ENCODE data around the gene QSOX2. TPM values are rescaled to one million over a fixed set of nuclear protein-coding genes. Genes with fewer than 3 reads are reported as not detected.

QSOX2 gene
- total RNA-seq, 1 donor from 2014 or later: 10.3 TPM

- no peak for DNase-seq (ENCODE audit: low spot score)
Measured at GRCh38 chr9:136178773-136179075, 66.9 kb downstream of the QSOX2 start.

- no peak for DNase-seq (ENCODE audit: low spot score)
Measured at GRCh38 chr9:136178061-136178772, 67.4 kb downstream of the QSOX2 start.

- DNase-seq (ENCODE audit: low spot score): no peak
Measured at GRCh38 chr9:136177224-136177623, 68.4 kb downstream of the QSOX2 start.

GRCh38 chr9:136175616-136176197 is 69.9 kb downstream of the QSOX2 start:
- DNase-seq (ENCODE audit: low spot score): no peak

DNA sequence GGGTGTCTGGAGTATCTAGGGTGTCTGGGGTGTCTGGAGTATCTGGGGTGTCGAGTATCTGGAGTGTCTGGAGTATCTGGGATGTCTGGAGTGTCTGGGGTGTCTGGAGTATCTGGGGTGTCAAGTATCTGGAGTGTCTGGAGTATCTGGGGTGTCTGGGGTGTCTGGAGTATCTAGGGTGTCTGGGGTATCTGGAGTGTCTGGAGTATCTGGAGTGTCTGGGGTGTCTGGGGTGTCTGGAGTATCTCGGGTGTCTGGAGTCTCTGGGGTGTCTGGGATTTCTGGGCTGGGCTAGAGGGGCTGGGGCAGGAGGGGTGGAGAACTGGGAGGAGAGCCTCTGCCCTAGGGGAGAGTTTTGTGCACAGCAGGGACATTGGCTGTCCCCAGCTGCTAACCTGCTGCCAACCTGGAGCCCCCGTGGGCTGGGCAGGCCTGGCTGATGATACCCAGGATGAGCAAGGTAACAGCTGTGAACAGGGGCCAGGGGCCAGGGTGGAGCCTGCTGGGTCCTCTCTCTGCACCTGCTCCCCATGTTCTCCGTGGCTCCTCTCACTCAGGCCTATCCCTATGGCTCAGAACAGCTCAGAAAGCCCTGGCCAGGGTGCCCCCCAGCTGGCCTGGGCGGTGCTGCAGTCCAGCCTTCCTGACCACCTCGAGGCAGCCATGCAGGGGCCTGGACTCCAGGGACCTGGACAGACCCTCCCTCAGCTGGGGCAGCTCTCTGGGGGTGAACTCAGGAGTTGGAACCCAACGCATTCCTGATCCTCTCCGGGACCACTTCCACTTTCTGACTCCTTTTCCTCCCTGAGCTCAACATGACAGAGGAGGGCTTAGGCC is 70.6 kb downstream of the QSOX2 start:
- no peak for DNase-seq (ENCODE audit: low spot score)

- DNase-seq (ENCODE audit: low spot score): no peak
Measured at GRCh38 chr9:136173648-136174290, 71.8 kb downstream of the QSOX2 start.

DNA sequence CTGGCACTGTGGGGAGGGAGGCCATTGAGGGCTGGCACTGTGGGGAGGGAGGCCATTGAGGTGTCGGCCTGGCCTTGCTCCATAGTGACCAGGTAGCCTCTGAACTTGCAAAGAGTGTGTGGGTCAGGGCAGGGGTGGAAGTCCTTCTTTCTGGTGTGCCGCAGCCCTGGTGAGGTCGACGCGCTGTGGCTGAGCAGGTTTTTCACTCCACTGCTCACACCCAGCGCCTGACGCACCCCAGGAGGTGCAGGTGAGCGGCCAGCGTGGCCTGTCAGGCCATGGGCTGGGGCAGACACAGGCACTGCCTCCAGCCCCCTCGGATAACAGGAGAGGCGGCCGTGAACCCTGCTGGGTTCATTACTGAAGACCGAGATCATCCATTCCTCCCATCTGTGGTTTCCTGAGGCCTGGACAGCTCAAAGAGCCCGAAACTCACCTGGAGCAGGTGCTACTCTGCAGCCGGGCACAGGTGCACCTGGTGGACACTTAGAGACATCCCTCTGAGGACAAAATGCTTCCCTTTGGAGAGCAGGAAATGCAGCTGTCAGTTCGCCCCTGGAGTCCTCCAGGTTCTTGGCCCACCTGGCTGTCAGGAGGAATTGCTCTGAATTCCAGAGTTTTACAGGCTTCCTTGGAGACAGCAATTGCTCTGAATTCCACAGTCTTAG is 73.1 kb downstream of the QSOX2 start:
- no peak for DNase-seq (ENCODE audit: low spot score)

DNA sequence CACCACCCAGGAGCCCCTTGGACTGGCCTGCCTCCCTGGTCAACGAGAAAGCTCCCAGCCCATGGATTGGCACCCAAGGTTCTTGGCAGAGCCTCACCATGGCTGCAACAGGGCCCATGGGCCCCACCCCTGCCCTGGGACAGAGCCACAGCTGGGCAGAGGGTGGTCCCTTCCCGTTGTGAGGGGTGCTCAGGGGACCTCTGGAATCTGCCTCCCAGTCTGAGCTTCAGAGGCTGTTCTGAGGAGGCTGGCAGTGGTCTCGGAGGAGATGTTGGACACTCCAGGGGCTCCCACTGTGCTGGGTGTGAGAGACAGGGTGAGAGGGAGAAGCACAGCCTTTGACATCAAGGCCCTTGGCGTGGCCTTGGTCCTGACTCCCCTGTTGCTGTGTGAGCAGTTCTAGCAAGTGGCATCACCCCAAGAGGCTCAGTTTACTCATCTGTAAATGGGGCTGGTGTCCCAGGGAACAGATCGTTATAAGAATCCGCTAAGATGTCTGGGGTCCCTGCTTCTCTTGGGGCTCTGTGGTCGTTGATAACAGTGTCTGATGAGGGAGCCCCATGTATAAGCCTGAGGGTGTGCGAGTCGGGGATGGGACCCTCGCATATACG is 73.7 kb downstream of the QSOX2 start:
- no peak for DNase-seq (ENCODE audit: low spot score)

- DNase-seq (ENCODE audit: low spot score): no peak
Measured at GRCh38 chr9:136171009-136171800, 74.4 kb downstream of the QSOX2 start.

DNA sequence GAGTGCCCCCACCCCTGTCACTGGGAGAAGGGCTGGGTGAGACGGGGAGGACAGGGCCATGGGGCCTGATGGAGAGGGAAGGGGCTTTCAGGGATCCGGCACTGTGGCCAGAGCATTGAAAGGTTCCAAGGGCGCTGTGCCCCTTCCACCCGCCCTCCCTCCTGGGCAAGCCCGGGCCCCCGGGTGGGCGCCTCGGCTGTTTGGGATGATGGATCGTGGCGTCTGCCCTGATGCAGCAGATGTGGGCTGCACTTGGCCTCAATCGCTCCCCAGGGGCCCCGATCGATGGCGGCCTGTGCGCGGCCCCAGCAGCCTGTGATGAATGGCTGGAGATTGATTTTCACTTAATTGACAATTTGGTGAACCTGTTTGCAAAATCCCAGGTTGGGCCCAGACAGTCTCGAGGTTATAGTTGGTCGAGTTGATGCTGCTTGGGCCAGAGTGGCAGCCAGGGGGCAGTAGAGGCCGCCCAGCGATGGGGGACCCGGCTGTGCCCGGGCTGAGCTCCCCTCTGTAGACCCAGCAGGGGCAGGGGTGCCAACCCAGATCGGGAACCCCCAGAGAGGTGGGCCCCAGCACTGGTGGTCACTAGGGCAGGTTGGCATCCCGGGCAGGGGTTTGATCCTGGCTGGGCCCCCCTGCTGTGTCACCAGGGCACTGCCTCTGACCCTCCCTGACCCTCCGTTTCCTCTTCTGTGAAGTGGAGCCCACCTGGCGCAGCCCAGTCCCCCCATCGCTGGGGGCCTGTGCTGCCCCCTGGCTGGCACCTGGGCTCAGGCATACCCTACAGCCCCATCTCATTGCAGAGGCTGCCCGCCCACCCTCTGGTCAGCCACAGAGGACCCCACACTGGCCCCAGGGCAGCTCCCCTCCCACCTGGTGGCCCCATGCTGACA is 75.4 kb downstream of the QSOX2 start:
- DNase-seq (ENCODE audit: low spot score): no peak

DNA sequence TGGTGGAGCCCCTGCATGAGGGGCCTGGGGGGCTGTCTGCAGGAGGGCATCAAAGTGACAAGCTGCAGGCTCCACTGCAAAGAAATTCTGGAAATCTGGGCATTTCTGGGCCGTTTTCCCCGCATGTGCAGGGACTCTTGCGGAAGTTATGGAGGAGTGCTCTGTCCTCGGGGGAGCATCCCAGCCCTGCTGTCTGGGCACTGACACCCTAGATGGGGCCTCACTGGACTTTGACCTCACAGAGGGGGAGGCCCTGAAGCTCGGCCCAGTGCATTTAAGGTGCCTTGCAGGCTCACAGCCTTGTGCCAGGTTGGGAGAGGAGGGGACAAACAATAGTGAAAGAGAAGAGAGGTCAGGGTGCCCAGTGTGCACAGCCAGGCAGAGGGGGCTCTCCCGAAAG is 76.1 kb downstream of the QSOX2 start:
- no peak for DNase-seq (ENCODE audit: low spot score)

DNA sequence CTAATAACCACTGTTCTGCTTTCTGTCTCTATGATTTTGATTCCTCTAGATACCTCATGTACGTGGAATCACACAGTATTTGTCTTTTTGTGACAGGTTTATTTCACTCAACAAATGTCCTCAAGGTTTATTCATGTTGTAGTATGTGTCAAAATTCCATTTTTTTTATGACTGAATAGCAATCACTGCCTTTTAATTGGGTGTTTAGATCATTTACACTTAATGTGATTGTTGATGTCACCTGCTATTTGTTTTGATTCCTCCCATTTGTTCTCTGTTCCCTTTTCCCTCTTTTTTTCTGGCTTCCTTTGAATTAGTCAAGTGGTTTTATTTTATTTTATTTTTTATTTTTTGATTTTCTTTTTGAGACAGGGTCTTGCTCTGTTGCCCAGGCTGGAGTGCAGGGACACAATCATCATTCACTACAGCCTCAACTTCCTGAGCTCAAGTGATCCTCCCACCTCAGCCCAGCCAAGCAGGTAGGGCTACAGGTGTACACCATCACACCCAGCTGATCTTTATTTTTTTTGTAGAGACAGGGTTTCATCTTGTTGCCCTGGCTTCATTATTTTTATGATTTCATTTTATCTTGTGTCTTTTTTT is 82.3 kb downstream of the QSOX2 start:
- DNase-seq (ENCODE audit: low spot score): no peak

DNA sequence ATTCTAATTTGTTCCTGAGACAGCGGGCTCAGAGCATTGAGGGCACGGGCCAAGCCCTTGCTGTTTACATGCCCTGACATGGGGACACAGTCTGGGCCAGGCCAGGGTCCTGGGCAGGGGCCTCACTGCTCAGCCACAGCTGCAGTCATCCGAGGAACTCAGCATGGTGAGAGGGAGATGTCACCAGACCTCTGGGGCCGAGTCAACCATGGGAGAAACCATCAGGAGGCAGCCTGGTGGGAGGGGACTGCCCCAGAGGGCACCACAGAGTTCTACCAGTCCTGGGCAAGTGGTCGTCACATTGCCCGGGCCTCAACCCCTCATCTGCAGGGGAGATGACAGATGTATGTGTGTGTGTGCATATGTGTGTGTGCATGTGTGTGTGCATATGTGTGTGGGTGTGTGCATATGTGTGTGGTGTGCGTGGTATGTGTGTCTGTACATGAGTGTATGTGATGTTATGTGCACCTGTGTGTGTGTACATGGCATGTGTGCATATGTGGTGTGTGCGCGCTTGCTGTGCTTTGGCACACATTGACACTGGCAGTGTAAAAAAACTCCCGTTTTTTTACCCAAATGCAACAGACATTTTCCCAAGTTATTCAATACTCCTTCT is 84.5 kb downstream of the QSOX2 start:
- DNase-seq (ENCODE audit: low spot score): no peak

- no peak for DNase-seq (ENCODE audit: low spot score)
Measured at GRCh38 chr9:136160381-136160841, 85.2 kb downstream of the QSOX2 start.

DNA sequence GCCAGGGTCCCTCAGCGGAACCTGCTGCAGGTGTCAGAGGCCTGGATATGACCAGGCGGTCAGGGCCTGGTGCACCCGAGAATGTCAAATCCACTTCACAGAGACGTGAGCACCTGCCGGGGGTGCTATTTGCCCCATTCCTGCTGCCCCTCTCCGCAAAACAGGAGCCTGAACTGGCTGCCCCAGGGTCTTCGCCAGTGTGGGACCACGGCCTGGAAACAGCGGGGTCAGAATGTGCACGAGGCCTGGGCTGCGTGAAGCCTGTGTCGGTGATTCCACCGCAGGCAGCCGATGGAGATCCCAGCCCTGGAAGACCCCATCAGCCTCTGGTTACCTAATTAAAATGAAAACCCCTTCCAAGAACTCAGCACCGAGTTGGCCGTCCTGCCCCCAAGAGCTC is 85.8 kb downstream of the QSOX2 start:
- no peak for DNase-seq (ENCODE audit: low spot score)

DNA sequence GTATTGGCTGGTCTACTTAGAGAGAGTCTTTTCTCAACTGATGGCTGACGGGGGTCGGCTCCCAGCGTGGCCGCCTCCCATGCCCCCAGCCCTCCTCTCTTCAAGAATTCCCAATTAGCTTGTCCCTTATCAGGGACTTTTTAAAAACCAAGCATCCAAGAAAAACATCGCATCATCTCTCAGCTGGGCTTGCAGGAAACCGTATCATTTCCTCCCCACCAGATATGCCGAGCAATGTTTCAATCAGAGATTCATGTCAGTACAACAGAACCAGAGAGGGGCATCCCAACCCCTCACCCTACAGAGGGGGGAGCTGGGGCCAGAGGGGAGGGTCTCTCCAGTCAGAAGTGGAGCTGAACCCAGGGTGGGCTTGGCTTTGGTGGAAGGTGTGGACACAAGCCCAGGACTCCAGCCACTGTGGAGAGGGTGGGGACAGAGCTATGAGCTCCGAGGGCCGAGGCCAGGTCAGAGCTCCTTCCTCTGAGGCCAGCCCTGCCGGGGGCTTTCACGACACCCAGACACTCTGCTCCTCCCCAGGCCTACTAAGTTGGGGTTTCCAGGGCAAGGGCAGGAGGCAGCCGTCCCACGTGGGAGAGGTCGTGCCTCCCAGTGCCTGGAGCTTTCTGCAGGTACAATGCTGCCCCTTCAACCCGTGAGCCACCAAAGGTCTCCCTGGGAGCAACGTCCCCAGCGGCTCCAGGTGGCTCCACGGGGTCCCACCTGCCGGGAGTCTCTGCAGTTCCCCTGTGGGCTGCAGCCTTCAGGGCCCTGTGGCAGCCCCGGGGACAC is 87.9 kb downstream of the QSOX2 start:
- DNase-seq (ENCODE audit: low spot score): no peak

Data from mesenteric fat pad (tissue), 1 donor.